ENCODE measurements around the gene NAT16. TPM values are rescaled to one million over a fixed set of nuclear protein-coding genes. Genes with fewer than 3 reads are reported as not detected.

Gene NAT16
- total and polyA plus RNA-seq, 9 of the 15 experiments (the other 6 are each of a cell fraction or from before 2014, with no cell fraction given): 0.04 TPM; not detected in 8

DNA sequence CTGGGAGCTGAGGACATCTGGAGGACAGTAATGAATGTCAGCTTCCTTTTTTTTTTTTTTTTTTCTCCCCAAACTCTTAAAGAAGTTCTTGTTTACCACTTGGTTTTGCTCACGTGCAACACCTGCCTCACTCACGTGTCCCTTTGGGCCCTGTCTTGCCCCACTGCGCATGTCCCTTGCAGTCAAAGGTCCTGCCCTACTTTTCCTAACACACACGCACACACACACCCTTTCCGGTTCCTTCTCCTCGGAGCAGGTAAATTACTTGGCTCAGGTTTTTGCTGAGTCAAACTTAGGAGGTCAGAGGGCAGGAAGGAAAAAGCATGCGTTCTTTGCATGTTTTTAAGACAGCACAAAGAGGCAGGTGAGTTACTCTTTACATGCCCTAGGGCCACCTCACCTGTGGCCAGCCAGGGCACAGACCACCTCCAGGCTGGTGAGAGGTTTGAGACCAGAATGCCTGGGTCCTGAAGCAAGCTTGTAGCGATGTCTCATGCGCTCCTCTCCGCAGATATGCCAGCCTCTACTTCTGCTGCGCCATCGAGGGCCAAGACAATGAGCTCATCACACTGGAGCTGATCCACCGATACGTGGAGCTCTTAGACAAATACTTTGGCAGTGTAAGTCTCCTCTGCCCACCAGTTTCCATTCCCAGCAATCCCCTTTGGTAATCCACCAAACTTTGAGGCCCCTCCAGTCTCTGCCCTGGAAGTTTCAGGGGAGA is 23.1 kb downstream of the NAT16 start (continued):
- no peak for TF ChIP-seq TAL1 (IDR thresholded peaks at IDR 0.05)
- TF ChIP-seq BRD9 (IDR thresholded peaks at IDR 0.05; ENCODE audit: low read depth, partially characterized antibody): no peak
- peak; percentile 82 for TF ChIP-seq NFE2 (IDR thresholded peaks at IDR 0.05; ENCODE audit: low read depth)
- no peak; the same call in none of the 2 replicates for TF ChIP-seq NR2C1 (IDR thresholded peaks at IDR 0.05)
- peak; percentile 66; the same call in 1 of the 2 replicates for TF ChIP-seq NR2C1 (tag; IDR thresholded peaks at IDR 0.05)
- TF ChIP-seq, protein P1, sequence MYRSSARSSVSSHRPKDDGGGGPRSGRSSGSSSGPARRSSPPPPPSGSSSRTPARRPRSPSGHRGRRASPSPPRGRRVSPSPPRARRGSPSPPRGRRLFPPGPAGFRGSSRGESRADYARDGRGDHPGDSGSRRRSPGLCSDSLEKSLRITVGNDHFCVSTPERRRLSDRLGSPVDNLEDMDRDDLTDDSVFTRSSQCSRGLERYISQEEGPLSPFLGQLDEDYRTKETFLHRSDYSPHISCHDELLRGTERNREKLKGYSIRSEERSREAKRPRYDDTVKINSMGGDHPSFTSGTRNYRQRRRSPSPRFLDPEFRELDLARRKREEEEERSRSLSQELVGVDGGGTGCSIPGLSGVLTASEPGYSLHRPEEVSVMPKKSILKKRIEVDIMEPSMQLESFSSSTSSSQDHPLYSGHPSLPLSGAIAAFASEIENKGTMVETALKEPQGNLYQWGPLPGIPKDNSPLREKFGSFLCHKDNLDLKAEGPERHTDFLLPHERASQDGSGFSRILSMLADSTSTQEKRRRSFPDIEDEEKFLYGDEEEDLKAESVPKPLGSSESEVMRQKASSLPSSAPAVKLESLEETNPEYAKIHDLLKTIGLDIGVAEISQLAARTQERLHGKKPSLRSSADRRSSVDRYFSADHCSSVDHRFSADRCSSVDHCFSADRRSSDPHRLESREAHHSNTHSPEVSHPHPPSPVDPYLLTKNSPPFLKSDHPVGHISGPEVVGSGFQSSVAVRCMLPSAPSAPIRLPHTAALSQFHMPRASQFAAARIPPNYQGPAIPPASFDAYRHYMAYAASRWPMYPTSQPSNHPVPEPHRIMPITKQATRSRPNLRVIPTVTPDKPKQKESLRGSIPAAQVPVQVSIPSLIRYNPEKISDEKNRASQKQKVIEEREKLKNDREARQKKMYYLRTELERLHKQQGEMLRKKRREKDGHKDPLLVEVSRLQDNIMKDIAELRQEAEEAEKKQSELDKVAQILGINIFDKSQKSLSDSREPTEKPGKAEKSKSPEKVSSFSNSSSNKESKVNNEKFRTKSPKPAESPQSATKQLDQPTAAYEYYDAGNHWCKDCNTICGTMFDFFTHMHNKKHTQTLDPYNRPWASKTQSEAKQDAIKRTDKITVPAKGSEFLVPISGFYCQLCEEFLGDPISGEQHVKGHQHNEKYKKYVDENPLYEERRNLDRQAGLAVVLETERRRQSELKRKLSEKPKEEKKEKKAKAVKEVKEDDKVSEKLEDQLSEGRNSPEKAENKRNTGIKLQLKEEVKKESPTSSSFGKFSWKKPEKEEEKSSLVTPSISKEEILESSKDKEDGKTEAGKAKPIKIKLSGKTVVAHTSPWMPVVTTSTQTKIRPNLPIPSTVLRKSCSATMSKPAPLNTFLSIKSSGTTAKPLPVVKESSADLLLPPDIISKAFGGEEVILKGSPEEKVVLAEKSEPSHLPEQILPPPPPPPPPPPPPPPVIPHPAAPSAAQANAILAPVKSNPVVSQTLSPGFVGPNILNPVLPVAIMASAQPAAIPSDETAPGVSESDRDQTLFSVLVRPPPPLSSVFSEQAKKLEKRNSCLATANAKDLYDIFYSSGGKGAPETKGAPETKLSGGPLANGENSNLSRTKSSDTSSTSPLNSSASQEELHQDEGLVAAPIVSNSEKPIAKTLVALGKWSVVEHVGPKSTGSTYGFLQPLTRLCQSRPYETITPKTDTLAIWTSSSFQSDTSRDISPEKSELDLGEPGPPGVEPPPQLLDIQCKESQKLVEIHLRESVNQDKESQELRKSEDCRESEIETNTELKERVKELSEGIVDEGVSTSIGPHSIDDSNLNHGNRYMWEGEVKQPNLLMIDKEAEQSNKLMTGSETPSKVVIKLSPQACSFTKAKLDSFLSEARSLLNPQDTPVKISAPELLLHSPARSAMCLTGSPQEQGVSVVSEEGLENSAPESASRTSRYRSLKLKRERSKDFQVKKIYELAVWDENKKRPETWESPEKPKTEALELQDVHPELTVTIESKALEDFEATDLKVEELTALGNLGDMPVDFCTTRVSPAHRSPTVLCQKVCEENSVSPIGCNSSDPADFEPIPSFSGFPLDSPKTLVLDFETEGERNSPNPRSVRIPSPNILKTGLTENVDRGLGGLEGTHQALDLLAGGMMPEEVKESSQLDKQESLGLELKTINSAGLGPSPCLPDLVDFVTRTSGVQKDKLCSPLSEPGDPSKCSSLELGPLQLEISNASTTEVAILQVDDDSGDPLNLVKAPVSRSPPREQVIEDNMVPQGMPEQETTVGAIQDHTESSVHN (IDR thresholded peaks at IDR 0.05; ENCODE audit: borderline replicate concordance in 1 of 2, low read depth in 1 of 2): 0 out of 4 replicates have a peak, but pooled peaks of 1 of the 2 experiments have one; percentile 20
- 0 out of 2 replicates have a peak, but pooled peaks have one; percentile 19 for TF ChIP-seq SMARCA4 (IDR thresholded peaks at IDR 0.05)
- TF ChIP-seq PHF8 (IDR thresholded peaks at IDR 0.05; ENCODE audit: borderline replicate concordance, low read length): no peak
- peak; percentile 71 for TF ChIP-seq MAFF (IDR thresholded peaks at IDR 0.05; ENCODE audit: low read length)
- no peak for TF ChIP-seq CCNT2 (IDR thresholded peaks at IDR 0.05; ENCODE audit: borderline replicate concordance, extremely low read depth, insufficient read length, low read depth, low read length)
- TF ChIP-seq, protein P2, sequence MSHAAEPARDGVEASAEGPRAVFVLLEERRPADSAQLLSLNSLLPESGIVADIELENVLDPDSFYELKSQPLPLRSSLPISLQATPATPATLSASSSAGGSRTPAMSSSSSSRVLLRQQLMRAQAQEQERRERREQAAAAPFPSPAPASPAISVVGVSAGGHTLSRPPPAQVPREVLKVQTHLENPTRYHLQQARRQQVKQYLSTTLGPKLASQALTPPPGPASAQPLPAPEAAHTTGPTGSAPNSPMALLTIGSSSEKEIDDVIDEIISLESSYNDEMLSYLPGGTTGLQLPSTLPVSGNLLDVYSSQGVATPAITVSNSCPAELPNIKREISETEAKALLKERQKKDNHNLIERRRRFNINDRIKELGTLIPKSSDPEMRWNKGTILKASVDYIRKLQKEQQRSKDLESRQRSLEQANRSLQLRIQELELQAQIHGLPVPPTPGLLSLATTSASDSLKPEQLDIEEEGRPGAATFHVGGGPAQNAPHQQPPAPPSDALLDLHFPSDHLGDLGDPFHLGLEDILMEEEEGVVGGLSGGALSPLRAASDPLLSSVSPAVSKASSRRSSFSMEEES (CRISPR knock-in tag; IDR thresholded peaks at IDR 0.05): no peak
- no peak for TF ChIP-seq EP300 (IDR thresholded peaks at IDR 0.05; ENCODE audit: low read length)
- TF ChIP-seq RFX7 (CRISPR knock-in tag; IDR thresholded peaks at IDR 0.05): no peak
- peak; percentile 52; the same call in 1 of the 2 replicates for TF ChIP-seq LEF1 (IDR thresholded peaks at IDR 0.05)
- no peak for TF ChIP-seq ZNF239 (CRISPR knock-in tag; IDR thresholded peaks at IDR 0.05)
- no peak for TF ChIP-seq ZNF324 (CRISPR knock-in tag; IDR thresholded peaks at IDR 0.05)
- TF ChIP-seq L3MBTL2 (IDR thresholded peaks at IDR 0.05): peak; percentile 78
- TF ChIP-seq, protein P3, sequence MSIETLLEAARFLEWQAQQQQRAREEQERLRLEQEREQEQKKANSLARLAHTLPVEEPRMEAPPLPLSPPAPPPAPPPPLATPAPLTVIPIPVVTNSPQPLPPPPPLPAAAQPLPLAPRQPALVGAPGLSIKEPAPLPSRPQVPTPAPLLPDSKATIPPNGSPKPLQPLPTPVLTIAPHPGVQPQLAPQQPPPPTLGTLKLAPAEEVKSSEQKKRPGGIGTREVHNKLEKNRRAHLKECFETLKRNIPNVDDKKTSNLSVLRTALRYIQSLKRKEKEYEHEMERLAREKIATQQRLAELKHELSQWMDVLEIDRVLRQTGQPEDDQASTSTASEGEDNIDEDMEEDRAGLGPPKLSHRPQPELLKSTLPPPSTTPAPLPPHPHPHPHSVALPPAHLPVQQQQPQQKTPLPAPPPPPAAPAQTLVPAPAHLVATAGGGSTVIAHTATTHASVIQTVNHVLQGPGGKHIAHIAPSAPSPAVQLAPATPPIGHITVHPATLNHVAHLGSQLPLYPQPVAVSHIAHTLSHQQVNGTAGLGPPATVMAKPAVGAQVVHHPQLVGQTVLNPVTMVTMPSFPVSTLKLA (conservative IDR thresholded peaks at IDR 0.05): peak; percentile 55 to 76
